Tibial nerve (tissue), 4 donors: Measurements from ENCODE around the gene NSD1.

Source experiments
- EP300 ChIP-seq, 2 donors: sonication (generic); formaldehyde crosslinking; IDR thresholded peaks; one replicate each; pipeline ENCODE4 v1.6.1; 2017; ENCODE audit warnings: antibody characterized with exemption in 2 of 2, mild to moderate bottlenecking in 1 of 2
- TF ChIP-seq, protein P1 (sequence below), 5 experiments: fragments of 200-600 bp in 3 of 5; fragments of 450-650 bp in 2 of 5; sonication (generic) in 3 of 5; IDR thresholded peaks; one replicate each; pipeline ENCODE4 v1.5.1; 2016 to 2019; ENCODE audit warnings: antibody characterized with exemption in 5 of 5, mild to moderate bottlenecking in 3 of 5, moderate library complexity in 2 of 5

- TF ChIP-seq, protein P1, sequence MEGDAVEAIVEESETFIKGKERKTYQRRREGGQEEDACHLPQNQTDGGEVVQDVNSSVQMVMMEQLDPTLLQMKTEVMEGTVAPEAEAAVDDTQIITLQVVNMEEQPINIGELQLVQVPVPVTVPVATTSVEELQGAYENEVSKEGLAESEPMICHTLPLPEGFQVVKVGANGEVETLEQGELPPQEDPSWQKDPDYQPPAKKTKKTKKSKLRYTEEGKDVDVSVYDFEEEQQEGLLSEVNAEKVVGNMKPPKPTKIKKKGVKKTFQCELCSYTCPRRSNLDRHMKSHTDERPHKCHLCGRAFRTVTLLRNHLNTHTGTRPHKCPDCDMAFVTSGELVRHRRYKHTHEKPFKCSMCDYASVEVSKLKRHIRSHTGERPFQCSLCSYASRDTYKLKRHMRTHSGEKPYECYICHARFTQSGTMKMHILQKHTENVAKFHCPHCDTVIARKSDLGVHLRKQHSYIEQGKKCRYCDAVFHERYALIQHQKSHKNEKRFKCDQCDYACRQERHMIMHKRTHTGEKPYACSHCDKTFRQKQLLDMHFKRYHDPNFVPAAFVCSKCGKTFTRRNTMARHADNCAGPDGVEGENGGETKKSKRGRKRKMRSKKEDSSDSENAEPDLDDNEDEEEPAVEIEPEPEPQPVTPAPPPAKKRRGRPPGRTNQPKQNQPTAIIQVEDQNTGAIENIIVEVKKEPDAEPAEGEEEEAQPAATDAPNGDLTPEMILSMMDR (IDR thresholded peaks at IDR 0.05): no peak
- TF ChIP-seq EP300 (IDR thresholded peaks at IDR 0.05): no peak
Measured at GRCh38 chr5:177107159-177107558, 26.4 kb upstream of the NSD1 start.
